Measurements from ENCODE around the gene EIF3B.
"Not testable (repeated sequence)": the region's sequence is repeated elsewhere in the genome, so short reads cannot be mapped to it uniquely, and the experiment has no call there.

Gene EIF3B

DNA sequence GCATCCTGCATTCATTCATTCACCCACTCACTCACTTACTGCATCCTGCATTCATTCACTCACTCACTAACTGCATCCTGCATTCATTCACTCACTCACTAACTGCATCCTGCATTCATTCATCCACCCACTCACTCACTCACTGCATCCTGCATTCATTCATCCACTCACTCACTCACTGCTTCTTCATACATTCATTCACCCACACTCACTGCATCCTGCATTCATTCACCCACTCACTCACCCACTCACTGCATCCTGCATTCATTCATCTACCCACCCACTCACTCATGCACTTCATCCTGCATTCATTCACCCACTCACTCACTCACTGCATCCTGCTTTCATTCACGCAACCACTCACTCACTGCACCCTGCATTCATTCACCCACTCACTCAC lies 38.8 kb upstream of the EIF3B start:
- peaks cover 6% of the 10 kb centered on the region for H3K4me1 ChIP-seq (ENCODE audit: control insufficient read depth, insufficient read depth, low read length)

DNA sequence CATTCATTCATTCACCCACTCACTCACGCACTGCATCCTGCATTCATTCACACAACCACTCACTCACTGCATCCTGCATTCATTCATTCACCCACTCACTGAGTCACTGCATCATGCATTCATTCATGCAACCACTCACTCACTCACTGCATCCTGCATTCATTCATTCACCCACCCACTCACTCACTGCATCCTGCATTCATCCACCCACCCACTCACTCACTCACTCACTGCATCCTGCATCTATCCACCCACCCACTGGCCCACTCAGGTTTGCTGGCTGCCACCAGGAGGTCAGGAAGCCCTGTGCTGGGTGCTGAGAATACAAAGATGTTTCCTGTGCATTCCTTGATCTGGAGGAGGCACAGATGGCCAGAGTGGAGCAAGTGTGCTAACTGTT lies 38.0 kb upstream of the EIF3B start:
- Histone ChIP-seq H3K9me3 (ENCODE audit: control insufficient read depth, low read length) (no peaks in the 10 kb centered on the region), H3K4me3 (ENCODE audit: insufficient read depth, low read depth, low read length) (no peak overlapping the region), H3K27ac (ENCODE audit: insufficient read depth, low read depth, low read length, poor library complexity, severe bottlenecking) (no peak overlapping the region), H3K36me3 (ENCODE audit: control insufficient read depth, insufficient read depth, low read length) (no peaks in the 10 kb centered on the region), H3K27me3 (ENCODE audit: control insufficient read depth, insufficient read depth, low read length, poor library complexity, severe bottlenecking) (no peaks in the 10 kb centered on the region), H3K4me1 (ENCODE audit: control insufficient read depth, insufficient read depth, low read length) (peaks cover 6% of the 10 kb centered on the region)
- WGBS, 2 experiments = 88 to 91% methylated on average over 1 of the region's 1 CpG

More for the DNA sequence above, 38.8 kb upstream of the EIF3B start:
- Histone ChIP-seq H3K36me3 (ENCODE audit: control insufficient read depth, insufficient read depth, low read length) (no peaks in the 10 kb centered on the region), H3K4me3 (ENCODE audit: insufficient read depth, low read depth, low read length) (no peak overlapping the region), H3K27ac (ENCODE audit: insufficient read depth, low read depth, low read length, poor library complexity, severe bottlenecking) (no peak overlapping the region), H3K27me3 (ENCODE audit: control insufficient read depth, insufficient read depth, low read length, poor library complexity, severe bottlenecking) (no peaks in the 10 kb centered on the region), H3K9me3 (ENCODE audit: control insufficient read depth, low read length) (no peaks in the 10 kb centered on the region)
- 88% methylated on average over 1 of the region's 1 CpG for WGBS, 2 experiments

DNA sequence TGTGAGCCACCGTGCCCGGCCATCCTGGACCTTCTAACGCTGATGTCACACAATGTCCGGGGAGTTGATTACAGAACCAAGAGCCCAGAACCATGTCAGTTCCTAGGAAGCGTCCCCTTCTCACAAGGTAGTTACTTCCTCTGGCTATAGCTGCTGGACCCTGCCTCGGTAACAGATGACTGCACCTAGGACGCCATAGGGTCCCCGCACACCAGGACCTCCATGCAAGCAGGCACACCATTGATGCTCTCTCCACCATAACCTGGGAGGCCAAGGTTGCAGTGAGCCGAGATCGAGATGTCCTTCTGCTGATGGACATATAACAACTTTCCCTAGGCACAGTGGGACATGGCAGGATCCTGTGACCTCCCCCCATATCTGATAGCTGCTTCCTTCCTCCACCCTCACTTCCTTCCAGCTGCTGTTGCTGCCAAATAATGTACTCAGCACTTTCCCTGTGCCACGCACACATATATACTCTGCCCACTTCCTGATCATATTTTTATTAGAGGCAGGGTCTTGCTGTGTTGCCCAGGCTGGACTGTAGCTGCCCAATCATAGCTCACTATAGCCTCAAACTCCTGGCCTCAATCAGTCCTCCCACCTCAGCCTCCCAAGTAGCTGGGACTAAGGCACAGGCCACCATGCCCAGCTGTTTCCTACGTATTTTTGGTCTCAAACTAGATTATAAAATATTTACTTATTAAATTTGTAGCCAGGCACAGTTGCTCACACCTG lies 36.9 kb upstream of the EIF3B start:
- Histone ChIP-seq H3K27me3 (ENCODE audit: control insufficient read depth, insufficient read depth, low read length, poor library complexity, severe bottlenecking) (no peaks in the 10 kb centered on the region), H3K36me3 (ENCODE audit: control insufficient read depth, insufficient read depth, low read length) (no peaks in the 10 kb centered on the region), H3K4me3 (ENCODE audit: insufficient read depth, low read depth, low read length) (no peak overlapping the region), H3K9me3 (ENCODE audit: control insufficient read depth, low read length) (no peaks in the 10 kb centered on the region), H3K4me1 (ENCODE audit: control insufficient read depth, insufficient read depth, low read length) (peaks cover 6% of the 10 kb centered on the region), H3K27ac (ENCODE audit: insufficient read depth, low read depth, low read length, poor library complexity, severe bottlenecking) (no peak overlapping the region)
- 93 to 94% methylated on average over 12 of the region's 12 CpGs for WGBS, 2 experiments

DNA sequence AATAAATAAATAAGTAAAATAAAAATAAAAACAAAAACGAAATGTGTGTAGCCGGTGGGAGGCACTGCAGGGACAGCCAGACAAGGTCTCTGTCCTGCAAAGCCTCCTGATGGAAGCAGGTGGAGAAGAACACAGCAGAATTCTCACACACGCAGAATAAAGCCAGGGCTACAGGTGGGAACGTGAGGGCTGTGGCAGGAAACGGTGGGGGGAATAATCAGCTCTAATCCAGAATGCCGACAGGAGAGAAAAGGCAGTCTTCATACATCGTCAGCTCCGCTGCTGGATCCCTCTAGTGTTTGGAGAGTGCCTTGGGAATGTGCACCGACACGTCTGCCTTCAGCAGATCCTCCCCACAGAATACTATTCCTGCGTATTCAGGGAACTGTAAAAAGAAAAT lies 33.6 kb upstream of the EIF3B start:
- Histone ChIP-seq H3K27ac (ENCODE audit: insufficient read depth, low read depth, low read length, poor library complexity, severe bottlenecking) (no peak overlapping the region), H3K36me3 (ENCODE audit: control insufficient read depth, insufficient read depth, low read length) (no peaks in the 10 kb centered on the region), H3K4me1 (ENCODE audit: control insufficient read depth, insufficient read depth, low read length) (no peaks in the 10 kb centered on the region), H3K27me3 (ENCODE audit: control insufficient read depth, insufficient read depth, low read length, poor library complexity, severe bottlenecking) (no peaks in the 10 kb centered on the region), H3K4me3 (ENCODE audit: insufficient read depth, low read depth, low read length) (no peak overlapping the region), H3K9me3 (ENCODE audit: control insufficient read depth, low read length) (no peaks in the 10 kb centered on the region)
- 67 to 73% methylated on average over 11 of the region's 11 CpGs for WGBS, 2 experiments

DNA sequence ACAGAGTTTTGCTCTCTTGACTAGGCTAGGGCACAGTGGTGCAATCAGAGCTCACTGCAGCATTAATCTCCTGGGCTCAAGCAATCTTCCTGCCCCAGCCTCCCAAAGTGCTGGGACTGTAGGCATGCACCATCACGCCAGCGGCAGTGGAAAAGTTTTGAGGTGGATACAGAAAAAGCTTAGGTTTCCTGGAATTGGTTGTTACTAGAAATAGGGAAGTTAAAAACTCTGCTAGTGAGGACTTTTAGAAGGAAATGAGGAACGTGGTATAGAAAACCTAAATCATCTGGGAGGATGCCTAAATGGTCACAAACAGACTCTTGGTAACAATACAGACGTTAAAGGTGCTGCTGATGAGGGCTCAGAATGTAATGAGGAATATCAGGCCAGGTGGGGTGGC lies 29.5 kb upstream of the EIF3B start:
- Histone ChIP-seq H3K27ac (ENCODE audit: insufficient read depth, low read depth, low read length, poor library complexity, severe bottlenecking) (no peak overlapping the region), H3K27me3 (ENCODE audit: control insufficient read depth, insufficient read depth, low read length, poor library complexity, severe bottlenecking) (no peaks in the 10 kb centered on the region), H3K4me1 (ENCODE audit: control insufficient read depth, insufficient read depth, low read length) (no peaks in the 10 kb centered on the region), H3K36me3 (ENCODE audit: control insufficient read depth, insufficient read depth, low read length) (no peaks in the 10 kb centered on the region), H3K4me3 (ENCODE audit: insufficient read depth, low read depth, low read length) (no peak overlapping the region), H3K9me3 (ENCODE audit: control insufficient read depth, low read length) (no peaks in the 10 kb centered on the region)
- 86 to 91% methylated on average over 4 of the region's 4 CpGs for WGBS, 2 experiments

DNA sequence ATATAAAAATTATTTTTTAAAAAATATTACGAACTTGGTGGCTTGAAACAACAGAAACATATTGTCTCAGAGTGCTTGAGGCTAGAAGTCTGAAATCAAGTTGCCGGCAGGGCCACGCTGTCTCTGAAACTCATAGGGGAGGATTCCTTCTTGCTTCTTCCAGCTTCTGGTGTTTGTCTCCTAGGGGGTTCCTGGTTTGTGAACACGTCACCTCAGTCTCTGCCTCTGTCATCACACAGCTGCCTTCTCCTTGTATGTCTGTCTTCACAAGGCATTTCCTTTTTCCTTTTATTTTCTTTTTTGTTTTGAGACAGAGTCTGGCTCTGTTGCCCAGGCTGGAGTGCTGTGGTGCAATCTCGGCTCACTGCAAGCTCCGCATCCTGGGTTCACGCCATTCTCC lies 27.7 kb upstream of the EIF3B start:
- H3K27ac ChIP-seq (ENCODE audit: insufficient read depth, low read depth, low read length, poor library complexity, severe bottlenecking) = no peak overlapping the region
- no peaks in the 10 kb centered on the region for H3K27me3 ChIP-seq (ENCODE audit: control insufficient read depth, insufficient read depth, low read length, poor library complexity, severe bottlenecking)
- WGBS, 2 experiments = 91 to 96% methylated on average over 7 of the region's 7 CpGs
- H3K9me3 ChIP-seq (ENCODE audit: control insufficient read depth, low read length) = no peaks in the 10 kb centered on the region
- H3K4me1 ChIP-seq (ENCODE audit: control insufficient read depth, insufficient read depth, low read length) = no peaks in the 10 kb centered on the region
- H3K4me3 ChIP-seq (ENCODE audit: insufficient read depth, low read depth, low read length) = no peak overlapping the region
- no peaks in the 10 kb centered on the region for H3K36me3 ChIP-seq (ENCODE audit: control insufficient read depth, insufficient read depth, low read length)

DNA sequence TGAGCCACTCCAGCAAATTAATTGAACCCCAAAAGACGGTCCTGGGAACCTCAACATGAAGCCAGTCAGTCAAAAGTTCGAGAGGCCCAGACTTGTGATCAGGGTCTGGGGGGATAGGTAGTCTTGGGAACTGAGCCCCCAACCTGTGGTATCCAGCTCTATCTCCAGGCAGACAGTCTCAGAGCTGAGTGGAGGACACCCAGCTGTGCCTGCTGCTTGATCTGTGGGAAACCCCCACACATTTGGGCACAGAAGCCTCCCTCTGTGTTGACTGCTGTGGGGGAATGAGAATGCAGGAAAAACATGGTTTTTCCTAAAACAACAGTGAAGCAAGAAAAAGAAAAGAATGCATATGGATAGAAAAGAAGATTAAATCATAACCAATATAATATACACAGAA lies 24.1 kb upstream of the EIF3B start:
- H3K36me3 ChIP-seq (ENCODE audit: control insufficient read depth, insufficient read depth, low read length) = no peaks in the 10 kb centered on the region
- H3K4me3 ChIP-seq (ENCODE audit: insufficient read depth, low read depth, low read length) = no peak overlapping the region
- WGBS, 2 experiments = 93% methylated on average over 2 of the region's 2 CpGs
- H3K4me1 ChIP-seq (ENCODE audit: control insufficient read depth, insufficient read depth, low read length) = no peaks in the 10 kb centered on the region
- no peaks in the 10 kb centered on the region for H3K9me3 ChIP-seq (ENCODE audit: control insufficient read depth, low read length)
- H3K27ac ChIP-seq (ENCODE audit: insufficient read depth, low read depth, low read length, poor library complexity, severe bottlenecking) = no peak overlapping the region
- no peaks in the 10 kb centered on the region for H3K27me3 ChIP-seq (ENCODE audit: control insufficient read depth, insufficient read depth, low read length, poor library complexity, severe bottlenecking)

DNA sequence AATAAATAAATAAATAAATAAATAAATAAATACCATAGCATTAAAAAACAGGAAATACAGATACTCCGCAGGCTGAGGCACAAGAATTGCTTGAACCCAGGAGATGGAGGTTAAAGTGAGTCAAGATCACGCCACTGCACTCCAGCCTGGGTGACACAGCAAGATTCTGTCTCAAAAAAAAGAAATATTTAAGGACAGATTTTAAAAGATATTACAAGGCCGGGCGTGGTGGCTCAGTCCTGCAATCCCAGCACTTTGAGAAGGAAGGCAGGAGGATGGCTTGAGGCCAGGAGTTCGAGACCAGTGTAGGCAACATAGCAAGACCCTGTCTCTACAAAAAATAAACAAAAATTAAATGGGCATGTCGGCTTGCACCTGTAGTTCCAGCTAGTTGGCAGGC lies 22.9 kb upstream of the EIF3B start:
- H3K27me3 ChIP-seq (ENCODE audit: control insufficient read depth, insufficient read depth, low read length, poor library complexity, severe bottlenecking) = no peaks in the 10 kb centered on the region
- H3K36me3 ChIP-seq (ENCODE audit: control insufficient read depth, insufficient read depth, low read length) = no peaks in the 10 kb centered on the region
- H3K9me3 ChIP-seq (ENCODE audit: control insufficient read depth, low read length) = no peaks in the 10 kb centered on the region
- H3K27ac ChIP-seq (ENCODE audit: insufficient read depth, low read depth, low read length, poor library complexity, severe bottlenecking) = no peak overlapping the region
- no peak overlapping the region for H3K4me3 ChIP-seq (ENCODE audit: insufficient read depth, low read depth, low read length)
- no peaks in the 10 kb centered on the region for H3K4me1 ChIP-seq (ENCODE audit: control insufficient read depth, insufficient read depth, low read length)
- WGBS, 2 experiments = 93 to 95% methylated on average over 6 of the region's 6 CpGs

DNA sequence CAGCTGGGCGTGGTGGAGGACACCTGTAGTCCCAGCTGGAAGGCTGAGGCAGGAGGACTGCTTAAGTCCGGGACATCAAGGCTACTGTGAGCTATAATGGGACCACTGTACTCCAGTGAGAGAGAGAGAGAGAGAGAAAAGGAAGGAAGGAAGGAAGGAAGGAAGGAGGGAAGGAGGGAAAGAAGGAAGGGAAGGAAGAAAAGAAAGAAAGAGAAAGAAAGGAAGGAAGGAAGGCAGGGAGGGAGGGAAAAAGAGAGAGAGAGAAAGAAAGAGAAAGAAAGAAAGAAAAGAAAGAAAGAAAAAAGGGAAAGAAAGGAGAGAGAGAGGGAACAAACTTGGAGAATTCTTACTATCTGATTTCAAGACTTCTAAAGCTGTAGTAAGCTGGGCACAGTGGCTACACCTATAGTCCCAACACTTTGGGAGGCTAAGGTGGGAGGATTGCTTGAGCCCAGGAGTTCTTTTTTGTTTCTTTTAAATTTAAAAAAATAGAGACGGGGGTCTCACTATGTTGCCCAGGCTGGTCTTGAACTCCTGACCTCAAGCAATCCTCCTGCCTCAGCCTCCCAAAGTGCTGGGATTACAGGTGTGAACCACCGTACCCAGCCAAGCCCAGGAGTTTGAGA lies 21.9 kb upstream of the EIF3B start:
- H3K27me3 ChIP-seq (ENCODE audit: control insufficient read depth, insufficient read depth, low read length, poor library complexity, severe bottlenecking); H3K4me1 ChIP-seq (ENCODE audit: control insufficient read depth, insufficient read depth, low read length); H3K27ac ChIP-seq (ENCODE audit: insufficient read depth, low read depth, low read length, poor library complexity, severe bottlenecking); H3K9me3 ChIP-seq (ENCODE audit: control insufficient read depth, low read length); H3K4me3 ChIP-seq (ENCODE audit: insufficient read depth, low read depth, low read length); H3K36me3 ChIP-seq (ENCODE audit: control insufficient read depth, insufficient read depth, low read length): not testable (repeated sequence)
- WGBS, 2 experiments = 93 to 94% methylated on average over 4 of the region's 4 CpGs

DNA sequence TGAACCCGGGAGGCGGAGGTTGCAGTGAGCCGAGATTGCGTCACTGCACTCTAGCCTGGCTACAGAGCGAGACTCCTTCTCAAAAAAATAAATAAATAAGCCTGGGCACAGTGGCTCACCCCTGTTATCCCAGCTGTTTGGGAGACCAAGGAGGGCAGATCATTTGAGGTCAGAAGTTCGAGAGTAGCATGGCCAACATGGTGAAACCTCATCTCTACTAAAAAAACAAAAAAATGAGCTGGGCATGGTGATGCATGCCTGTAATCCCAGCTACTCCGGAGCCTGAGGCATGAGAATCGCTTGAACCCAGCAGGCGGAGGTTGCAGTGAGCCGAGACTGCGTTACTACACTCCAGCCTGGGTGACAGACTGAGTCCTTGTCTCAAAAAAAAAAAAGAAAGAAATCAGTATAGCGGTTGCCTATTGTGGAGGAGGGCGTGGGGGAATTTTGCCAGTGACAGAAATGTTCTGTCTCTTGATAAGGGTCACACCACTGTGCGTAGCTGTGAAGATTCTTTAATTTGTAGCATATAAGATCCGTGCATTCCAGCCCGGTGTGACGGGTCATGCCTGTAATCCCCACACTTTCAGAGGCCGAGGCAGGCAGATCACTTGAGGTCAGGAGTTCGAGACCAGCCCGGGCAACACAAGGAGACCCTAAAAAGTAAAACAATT lies 17.9 kb upstream of the EIF3B start:
- H3K36me3 ChIP-seq (ENCODE audit: control insufficient read depth, insufficient read depth, low read length) = no peaks in the 10 kb centered on the region

More for the DNA sequence above, 17.9 kb upstream of the EIF3B start:
- whole genome bisulfite sequencing, 2 experiments = 92 to 93% methylated on average over 20 of the region's 20 CpGs
- H3K27me3 ChIP-seq (ENCODE audit: control insufficient read depth, insufficient read depth, low read length, poor library complexity, severe bottlenecking) = no peaks in the 10 kb centered on the region
- no peak overlapping the region for H3K4me3 ChIP-seq (ENCODE audit: insufficient read depth, low read depth, low read length)
- no peak overlapping the region for H3K27ac ChIP-seq (ENCODE audit: insufficient read depth, low read depth, low read length, poor library complexity, severe bottlenecking)
- no peaks in the 10 kb centered on the region for H3K9me3 ChIP-seq (ENCODE audit: control insufficient read depth, low read length)
- no peaks in the 10 kb centered on the region for H3K4me1 ChIP-seq (ENCODE audit: control insufficient read depth, insufficient read depth, low read length)
